Effector CD8-positive, alpha-beta T cell (primary cell): ENCODE data around the gene HDLBP.
"Not testable (repeated sequence)": the region's sequence is repeated elsewhere in the genome, so short reads cannot be mapped to it uniquely, and the experiment has no call there.

Source experiments
- DNase-seq: peaks from one replicate; lab custom pipeline; 2025; lab: John Stamatoyannopoulos, UW

HDLBP gene

DNA sequence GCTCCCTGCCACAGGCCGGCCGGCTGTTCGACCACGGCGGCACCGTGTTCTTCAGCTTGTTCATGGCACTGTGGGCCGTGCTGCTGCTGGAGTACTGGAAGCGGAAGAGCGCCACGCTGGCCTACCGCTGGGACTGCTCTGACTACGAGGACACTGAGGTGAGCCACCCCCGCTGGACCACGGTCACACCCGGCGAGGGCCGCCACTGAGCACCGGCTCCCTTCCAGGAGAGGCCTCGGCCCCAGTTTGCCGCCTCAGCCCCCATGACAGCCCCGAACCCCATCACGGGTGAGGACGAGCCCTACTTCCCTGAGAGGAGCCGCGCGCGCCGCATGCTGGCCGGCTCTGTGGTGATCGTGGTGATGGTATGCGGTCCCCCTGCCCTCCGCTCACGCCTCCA is 106.2 kb downstream of the HDLBP start:
- DNase-seq, result no peak

DNA sequence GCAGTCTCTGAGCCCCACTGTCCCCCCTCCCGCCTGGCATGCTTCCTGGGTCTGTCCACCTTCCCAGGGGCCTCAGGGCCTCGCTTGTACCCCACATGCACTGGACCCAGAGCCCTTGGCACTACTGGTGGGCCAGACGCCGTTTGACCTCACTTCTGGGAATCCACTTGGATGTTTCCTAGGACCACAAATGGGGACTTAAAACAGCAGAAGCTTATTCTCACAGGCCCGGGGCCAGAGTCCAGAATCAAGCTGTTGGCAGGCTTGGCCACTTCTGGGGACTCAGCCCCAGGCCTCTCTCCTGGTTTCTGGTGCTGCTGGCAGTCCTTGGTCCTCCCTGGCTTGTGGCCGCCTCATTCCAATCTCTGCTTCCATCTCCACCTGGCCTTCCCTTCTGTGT is 107.4 kb downstream of the HDLBP start:
- DNase-seq, result no peak

DNA sequence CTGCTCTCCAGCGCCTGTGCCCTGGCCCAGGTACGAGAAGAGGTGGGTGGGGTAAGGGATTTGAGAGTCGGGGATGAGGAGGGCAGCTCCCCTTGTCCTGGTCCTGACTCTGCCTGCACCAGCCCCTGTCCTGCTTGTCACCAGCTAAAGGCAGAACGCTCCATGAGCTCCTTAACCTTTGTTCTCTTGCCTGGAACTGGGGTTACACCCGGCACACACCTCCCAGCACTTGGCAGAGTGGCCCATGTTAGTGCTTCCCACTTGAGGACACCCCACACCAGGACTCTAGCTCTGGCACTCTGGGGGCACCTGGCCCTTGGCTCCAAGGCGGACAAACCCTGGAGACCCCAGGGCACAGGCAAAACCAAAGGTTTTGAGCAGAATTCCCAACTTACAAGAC is 107.8 kb downstream of the HDLBP start:
- DNase-seq, result no peak

DNA sequence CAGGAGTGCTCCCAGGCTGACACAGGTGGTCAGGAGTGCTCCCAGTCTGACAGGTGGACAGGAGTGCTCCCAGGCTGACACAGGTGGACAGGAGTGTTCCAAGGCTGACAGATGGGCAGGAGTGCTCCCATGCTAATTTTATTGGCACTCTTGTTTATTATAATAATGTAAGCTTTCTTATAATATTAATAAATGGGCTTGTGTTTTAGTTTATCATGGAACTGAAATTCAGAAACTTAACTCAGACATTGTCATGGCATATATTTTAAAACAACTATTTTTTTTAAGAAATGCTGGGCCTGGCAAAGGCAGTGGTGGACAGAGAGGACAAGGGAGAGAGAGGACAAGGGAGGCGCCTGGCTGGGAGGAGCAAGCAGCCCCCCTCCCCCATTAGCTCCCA is 108.3 kb downstream of the HDLBP start:
- DNase-seq, result no peak

DNA sequence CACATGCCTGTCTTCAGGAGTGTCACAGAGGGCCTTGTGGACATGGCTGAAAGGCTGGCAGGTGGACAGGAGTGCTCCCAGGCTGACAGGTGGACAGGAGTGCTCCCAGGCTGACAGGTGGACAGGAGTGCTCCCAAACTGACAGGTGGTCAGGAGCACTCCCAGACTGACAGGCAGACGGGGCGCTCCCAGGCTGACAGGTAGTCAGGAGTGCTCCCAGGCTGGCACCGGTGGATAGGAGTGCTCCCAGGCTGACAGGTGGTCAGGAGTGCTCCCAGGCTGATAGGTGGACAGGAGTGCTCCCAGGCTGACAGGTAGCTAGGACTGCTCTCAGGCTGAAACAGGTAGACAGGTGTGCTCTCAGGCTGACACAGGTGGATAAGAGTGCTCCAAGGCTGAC is 110.4 kb downstream of the HDLBP start:
- no peak for DNase-seq

GRCh38 chr2:241204490-241204889 is 111.0 kb downstream of the HDLBP start:
- no peak for DNase-seq

DNA sequence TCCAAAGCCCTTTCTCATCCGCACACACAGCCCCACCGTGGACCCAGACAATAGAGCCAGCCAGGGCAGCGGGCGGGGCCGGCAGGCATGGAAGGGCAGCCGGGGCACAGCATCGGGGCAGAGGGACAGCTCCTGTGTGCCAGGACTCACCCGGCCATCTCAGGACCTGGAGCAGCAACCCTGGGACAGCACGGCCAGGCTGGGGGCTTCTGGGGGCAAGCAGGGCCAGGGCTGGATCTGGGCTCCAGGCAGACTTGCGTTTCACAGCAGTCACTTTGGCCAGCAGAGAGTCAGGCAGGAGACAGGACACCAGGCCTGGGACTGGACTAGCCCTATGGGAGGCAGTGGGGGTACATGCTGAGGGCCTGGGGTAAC is 111.5 kb downstream of the HDLBP start:
- no peak for DNase-seq

DNA sequence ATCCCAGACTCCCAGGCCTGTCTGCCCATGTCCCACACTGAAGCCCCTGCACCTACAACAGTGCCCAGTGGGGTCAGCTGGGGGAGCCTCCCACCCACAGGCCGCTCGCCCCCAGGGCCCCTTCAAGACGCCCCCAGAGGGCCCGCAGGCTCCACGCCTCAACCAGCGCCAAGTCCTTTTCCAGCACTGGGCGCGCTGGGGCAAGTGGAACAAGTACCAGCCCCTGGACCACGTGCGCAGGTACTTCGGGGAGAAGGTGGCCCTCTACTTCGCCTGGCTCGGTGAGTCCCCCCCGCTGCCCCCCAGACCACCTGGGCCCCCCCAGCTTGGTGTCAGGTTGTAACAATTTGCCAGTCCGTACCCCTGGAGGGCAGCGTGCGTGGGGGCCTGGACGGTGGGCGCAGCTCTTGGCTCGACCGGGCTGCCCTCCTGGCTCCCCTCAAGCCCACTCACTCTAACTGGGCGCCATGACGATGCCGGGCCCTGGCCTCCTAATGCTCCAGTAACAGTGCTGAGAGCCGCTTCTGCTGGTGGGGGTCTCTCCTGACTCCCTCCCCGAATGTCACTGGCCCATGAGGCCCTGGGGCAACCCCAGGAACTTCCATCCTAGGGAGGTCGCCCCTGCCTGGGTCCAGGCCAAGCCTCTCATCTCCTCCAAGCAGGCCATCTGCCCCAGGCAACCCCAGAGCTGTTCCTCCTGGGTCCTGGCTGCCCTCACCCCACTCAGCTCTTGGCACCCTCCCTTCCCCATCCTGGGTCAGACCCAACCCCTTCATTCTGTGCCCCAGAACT is 112.1 kb downstream of the HDLBP start:
- DNase-seq, result no peak

- DNase-seq, result no peak
Measured at GRCh38 chr2:241202681-241203080, 112.8 kb downstream of the HDLBP start.

GRCh38 chr2:241202268-241202585 is 113.2 kb downstream of the HDLBP start:
- no peak for DNase-seq

DNA sequence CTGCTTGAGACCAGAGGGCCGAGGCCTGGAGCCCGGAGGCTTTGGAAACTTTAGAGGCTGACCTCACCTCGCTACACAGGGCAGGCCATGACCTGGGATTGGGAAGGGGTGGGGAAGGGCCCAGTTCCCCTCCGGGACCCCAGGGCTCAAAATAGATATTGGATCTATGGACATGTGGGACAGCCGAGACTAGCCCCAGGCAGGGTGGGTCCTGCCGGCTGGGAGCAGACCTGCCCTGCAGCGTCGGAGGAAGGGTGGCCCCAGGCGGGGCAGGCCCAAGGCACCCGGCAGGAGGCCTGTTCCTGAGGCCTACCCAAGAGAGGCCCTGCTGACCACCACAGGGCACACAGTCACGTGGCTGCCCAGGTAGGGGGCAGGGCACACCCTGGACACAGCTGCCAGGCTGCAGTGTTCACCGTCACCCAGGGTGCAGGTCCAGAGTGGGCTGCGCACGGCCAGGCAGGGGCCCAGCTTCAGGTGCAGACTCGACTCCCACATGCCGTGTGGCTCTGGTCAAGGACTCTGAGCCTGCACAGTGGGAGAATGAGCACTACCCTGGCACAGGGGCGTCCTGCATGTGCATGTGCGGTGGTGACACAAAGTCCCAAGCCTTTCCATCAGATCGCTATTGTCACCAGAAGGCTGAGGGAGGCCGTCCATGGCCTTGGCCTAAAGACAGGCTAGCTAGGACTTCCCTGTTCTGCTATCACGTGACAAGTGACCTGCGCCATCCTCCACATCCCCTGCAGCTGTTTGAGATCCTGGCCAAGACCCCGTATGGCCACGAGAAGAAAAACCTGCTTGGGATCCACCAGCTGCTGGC is 113.8 kb downstream of the HDLBP start:
- DNase-seq, result no peak

- DNase-seq, result no peak
Measured at GRCh38 chr2:241200822-241201395, 114.6 kb downstream of the HDLBP start.

GRCh38 chr2:241199897-241200821 is 115.3 kb downstream of the HDLBP start:
- no peak for DNase-seq

DNA sequence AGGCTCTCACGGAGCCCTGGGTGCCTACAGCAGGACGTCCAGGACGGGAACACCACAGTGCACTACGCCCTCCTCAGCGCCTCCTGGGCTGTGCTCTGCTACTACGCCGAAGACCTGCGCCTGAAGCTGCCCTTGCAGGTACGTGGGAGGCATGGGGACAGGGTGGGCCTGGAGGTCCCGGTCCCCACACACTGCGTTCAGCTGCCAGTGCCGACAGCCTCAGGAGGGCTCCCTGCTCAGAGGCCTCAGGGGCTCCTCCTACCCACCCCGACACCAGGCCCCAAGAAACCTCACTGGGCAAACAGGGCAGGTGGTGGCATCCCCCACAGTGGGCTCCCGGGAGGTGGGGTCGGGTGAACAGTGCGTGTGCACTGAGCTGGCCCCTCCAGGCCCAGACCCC is 116.2 kb downstream of the HDLBP start:
- no peak for DNase-seq

DNA sequence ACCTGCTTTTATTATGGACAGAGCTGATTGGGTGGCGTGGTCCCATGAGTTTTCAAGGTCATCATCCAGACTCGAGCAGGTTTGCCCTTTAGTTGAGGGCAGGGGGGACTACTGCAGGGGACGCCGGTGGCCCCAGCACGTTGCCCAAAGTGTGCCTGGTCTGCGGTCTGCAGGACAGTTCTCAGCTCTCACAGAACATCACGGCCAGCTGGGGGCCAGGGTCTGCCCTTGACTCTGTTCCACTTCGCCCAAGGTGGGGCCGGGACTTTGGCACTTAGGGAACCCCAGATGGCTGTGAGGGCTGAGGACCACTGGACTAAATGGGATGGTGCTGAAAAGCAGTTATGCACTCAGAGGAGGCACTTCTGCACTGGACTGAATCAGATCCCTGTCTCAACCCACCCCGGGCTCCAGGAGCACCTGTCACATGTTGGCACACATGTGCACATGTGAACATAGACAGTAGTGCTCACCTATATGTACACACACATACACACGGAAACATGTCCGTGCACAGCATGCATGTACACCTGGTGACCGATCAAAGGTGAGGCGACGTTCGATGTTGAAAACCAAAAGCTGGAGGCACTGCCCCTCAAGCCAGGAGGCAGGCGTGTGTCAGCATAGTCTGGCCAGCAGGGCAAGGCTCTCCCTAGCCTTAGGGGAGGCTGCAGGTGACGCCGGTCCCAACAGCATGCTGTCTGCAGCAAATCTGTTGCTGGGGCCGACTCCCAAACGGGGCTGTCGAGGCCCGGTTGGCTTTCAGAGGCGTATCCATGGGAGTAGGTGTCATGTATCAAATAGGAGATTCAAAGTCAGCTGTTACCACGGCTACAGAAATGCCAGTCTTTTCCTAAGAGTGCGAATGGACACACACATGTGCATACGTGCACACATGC is 116.8 kb downstream of the HDLBP start:
- no peak for DNase-seq

- DNase-seq, result no peak
Measured at GRCh38 chr2:241197947-241198346, 117.5 kb downstream of the HDLBP start.

GRCh38 chr2:241197246-241197645 is 118.2 kb downstream of the HDLBP start:
- DNase-seq, result not testable (repeated sequence)

DNA sequence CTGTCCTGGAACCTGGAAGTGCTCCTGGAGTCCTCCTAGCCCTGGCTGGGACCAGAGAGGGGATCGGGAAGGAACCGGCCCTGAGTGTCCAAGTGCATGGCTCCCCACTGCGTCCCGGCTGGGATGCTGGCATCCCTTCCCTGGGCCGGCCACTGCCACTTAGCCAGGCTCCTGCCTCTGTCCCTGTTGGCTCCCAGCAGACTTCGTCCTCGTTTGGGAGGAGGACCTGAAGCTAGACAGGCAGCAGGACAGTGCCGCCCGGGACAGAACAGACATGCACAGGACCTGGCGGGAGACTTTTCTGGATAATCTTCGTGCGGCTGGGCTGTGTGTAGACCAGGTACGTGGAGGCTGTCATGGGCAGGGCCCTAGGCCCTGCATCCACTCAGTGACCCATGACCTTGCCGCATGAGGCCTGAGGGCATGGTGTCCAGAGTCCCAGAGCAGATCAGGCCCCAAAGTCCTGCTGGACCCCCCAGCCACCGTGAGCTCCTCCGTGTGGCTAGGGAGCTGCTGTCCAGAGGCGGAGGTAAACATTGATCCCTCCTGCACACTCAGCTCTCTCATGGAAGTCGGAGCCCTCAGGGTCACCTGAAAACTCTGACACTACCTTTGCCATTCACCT is 119.9 kb downstream of the HDLBP start:
- no peak for DNase-seq

DNA sequence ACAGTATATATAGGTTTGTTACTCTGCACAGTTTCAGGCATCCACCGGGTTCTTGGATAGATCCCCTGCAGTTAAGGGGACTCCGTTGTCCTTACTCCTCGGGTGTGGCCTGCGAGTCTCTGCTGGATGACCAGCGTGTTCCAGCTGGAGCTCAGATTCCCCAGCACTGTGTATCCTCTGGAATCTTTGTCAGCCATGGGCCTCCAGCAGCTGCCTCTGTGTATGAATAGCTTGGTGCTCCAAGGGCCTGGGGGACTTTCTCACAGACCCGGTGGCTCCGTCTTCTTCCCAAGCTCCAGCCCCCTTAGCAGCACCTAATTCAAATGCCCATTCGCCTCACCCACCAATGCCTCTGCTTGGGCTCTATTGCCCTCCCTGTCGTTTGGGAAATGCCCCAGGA is 120.7 kb downstream of the HDLBP start:
- no peak for DNase-seq

GRCh38 chr2:241193271-241193670 is 122.2 kb downstream of the HDLBP start:
- no peak for DNase-seq

DNA sequence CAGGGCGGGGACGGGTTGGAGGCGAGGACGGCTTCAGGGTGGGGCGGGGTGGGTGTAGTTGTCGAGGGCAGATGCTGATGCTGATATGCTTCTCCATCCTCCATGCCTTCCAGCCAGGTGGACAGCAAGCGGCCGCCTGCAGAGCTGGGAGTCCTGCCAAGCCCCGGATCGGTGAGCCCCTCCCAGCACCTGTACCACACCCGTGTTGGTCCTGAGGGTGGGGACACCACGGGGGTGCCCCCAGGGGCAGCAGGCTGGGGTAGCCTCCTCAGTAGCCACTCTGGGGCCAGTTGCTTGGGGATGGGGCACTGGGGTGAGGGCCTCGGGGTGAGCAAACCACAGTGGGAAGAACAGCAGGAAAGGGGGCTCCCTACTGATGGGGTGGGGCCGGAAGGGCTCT is 124.4 kb downstream of the HDLBP start:
- DNase-seq, result no peak
